Measurements from ENCODE around the gene ZMYND10. TPM values are rescaled to one million over a fixed set of nuclear protein-coding genes. Genes with fewer than 3 reads are reported as not detected.

The ZMYND10 gene
- total and polyA plus RNA-seq, 9 of the 15 experiments (the other 6 are each of a cell fraction or from before 2014, with no cell fraction given), result 0.20 to 2.8 (median 0.70) TPM

DNA sequence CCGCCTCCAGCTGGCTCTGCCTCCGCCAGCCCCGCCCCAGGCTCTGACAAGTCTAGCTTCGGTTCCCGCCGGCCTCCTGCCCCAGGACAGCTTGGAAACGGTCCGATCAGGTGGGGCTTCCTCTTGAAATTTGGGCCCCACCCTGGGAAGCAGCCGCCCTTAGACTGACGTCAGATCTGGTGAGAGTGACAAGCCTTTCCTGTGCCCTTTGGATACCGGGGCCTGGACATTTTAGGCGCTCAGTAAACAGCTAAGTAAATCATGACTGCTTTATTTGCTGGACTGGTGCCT, 45.9 kb downstream of the ZMYND10 start (continued):
- TF ChIP-seq, protein P1, sequence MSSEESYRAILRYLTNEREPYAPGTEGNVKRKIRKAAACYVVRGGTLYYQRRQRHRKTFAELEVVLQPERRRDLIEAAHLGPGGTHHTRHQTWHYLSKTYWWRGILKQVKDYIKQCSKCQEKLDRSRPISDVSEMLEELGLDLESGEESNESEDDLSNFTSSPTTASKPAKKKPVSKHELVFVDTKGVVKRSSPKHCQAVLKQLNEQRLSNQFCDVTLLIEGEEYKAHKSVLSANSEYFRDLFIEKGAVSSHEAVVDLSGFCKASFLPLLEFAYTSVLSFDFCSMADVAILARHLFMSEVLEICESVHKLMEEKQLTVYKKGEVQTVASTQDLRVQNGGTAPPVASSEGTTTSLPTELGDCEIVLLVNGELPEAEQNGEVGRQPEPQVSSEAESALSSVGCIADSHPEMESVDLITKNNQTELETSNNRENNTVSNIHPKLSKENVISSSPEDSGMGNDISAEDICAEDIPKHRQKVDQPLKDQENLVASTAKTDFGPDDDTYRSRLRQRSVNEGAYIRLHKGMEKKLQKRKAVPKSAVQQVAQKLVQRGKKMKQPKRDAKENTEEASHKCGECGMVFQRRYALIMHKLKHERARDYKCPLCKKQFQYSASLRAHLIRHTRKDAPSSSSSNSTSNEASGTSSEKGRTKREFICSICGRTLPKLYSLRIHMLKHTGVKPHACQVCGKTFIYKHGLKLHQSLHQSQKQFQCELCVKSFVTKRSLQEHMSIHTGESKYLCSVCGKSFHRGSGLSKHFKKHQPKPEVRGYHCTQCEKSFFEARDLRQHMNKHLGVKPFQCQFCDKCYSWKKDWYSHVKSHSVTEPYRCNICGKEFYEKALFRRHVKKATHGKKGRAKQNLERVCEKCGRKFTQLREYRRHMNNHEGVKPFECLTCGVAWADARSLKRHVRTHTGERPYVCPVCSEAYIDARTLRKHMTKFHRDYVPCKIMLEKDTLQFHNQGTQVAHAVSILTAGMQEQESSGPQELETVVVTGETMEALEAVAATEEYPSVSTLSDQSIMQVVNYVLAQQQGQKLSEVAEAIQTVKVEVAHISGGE (CRISPR knock-in tag; IDR thresholded peaks at IDR 0.05), result peak in 1 of 3 experiments; percentile 52; a peak in 2 of 6 replicates
- TF ChIP-seq, protein P2, sequence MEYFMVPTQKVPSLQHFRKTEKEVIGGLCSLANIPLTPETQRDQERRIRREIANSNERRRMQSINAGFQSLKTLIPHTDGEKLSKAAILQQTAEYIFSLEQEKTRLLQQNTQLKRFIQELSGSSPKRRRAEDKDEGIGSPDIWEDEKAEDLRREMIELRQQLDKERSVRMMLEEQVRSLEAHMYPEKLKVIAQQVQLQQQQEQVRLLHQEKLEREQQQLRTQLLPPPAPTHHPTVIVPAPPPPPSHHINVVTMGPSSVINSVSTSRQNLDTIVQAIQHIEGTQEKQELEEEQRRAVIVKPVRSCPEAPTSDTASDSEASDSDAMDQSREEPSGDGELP (CRISPR knock-in tag; IDR thresholded peaks at IDR 0.05; ENCODE audit: borderline replicate concordance), result peak; percentile 93; the same call in 1 of the 2 replicates
- TF ChIP-seq ELF2 (CRISPR knock-in tag; IDR thresholded peaks at IDR 0.05) (no peak), RCOR1 (IDR thresholded peaks at IDR 0.05; ENCODE audit: borderline replicate concordance in 1 of 2, low read depth in 2 of 2, low read length in 2 of 2) (peak in 1 of 2 experiments; percentile 50; a peak in 1 of 4 replicates), ATF7 (IDR thresholded peaks at IDR 0.05) (peak; percentile 93), CREM (IDR thresholded peaks at IDR 0.05; ENCODE audit: low read depth) (peak; percentile 66), KAT7 (CRISPR knock-in tag; IDR thresholded peaks at IDR 0.05; ENCODE audit: borderline replicate concordance) (0 out of 2 replicates have a peak, but pooled peaks have one; percentile 3), SRF (CRISPR knock-in tag; IDR thresholded peaks at IDR 0.05) (peak in 1 of 2 experiments; percentile 81; a peak in 1 of 4 replicates), RUNX1 (IDR thresholded peaks at IDR 0.05; ENCODE audit: low read depth) (no peak), NFIC (IDR thresholded peaks at IDR 0.05) (peak; percentile 29; the same call in 1 of the 2 replicates), SP1 (CRISPR knock-in tag; IDR thresholded peaks at IDR 0.05) (0 out of 2 replicates have a peak, but pooled peaks have one; percentile 31), MYC (IDR thresholded peaks at IDR 0.05; ENCODE audit: low read depth, low read length) (0 out of 2 replicates have a peak, but pooled peaks have one; percentile 5), MYC (CRISPR knock-in tag; IDR thresholded peaks at IDR 0.05; ENCODE audit: borderline replicate concordance, low read depth) (no peak), E2F6 (IDR thresholded peaks at IDR 0.05; ENCODE audit: borderline replicate concordance in 1 of 2, extremely low read depth in 1 of 2, insufficient read depth in 1 of 2, insufficient read length in 1 of 2, low read depth in 1 of 2, low read length in 1 of 2, poor library complexity in 1 of 2, severe bottlenecking in 1 of 2) (peak in 1 of 2 experiments; percentile 49), MAZ (CRISPR knock-in tag; conservative IDR thresholded peaks at IDR 0.05 in 1 of 2, IDR thresholded peaks at IDR 0.05 in 1 of 2) (peak in 1 of 2 experiments; percentile 61; a peak in 2 of 4 replicates), ZNF644 (tag; IDR thresholded peaks at IDR 0.05; ENCODE audit: low read depth) (no peak), USF1 (CRISPR knock-in tag; IDR thresholded peaks at IDR 0.05) (peak; percentile 49; the same call in 1 of the 2 replicates), ZNF253 (CRISPR knock-in tag; conservative IDR thresholded peaks at IDR 0.05) (no peak)

Measured in K562 (cell line).